Fibroblast of peridontal ligament (primary cell): Measurements from ENCODE around the gene PDLIM7.

ENCODE experiments used
- DNase-seq: peaks from one replicate; pipeline ENCODE4 v3.0.0-alpha.2; 2010; ENCODE audit errors: extremely low read depth

PDLIM7 gene

DNA sequence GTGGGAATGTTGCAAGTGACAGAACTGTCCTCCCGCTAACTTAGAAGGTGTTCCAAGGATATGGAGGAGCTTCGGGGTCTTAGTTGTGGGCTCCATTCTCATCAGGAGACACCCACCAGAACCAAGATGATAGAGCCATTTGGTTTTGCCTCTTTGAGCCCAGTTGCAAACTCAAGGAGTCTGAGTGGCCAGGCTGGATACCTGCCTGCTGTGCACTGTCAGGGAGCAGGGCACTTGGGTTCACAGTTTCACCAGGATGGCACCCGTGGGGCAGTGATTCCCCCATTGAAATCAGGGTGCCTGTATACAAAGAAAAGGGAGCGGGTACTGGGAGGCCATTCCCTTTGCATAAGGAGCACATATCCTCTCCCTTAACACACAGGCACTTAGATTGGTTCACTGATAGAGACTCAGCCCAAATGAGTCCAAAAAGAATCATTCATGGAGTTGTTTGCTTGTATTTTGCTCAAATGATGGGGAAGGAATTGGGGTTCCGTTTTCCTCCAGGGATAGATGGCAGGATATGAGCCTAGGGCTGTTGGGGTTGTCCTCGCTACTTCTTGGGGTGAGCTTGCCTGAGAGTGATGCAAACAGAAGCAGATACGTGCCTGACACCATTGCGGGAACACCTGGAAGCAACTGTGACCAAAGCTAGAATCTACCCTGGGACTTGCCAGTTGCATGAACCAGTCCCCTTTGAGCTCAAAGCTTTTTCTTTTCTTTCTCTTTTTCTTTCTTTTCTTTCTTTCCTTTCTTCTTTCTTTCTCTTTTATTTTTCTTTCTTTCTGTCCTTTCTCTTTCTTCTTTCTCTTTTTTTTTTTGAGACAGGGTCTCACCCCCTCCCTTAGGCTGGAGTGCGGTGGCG, 52.1 kb downstream of the PDLIM7 start:
- DNase-seq: no peak

DNA sequence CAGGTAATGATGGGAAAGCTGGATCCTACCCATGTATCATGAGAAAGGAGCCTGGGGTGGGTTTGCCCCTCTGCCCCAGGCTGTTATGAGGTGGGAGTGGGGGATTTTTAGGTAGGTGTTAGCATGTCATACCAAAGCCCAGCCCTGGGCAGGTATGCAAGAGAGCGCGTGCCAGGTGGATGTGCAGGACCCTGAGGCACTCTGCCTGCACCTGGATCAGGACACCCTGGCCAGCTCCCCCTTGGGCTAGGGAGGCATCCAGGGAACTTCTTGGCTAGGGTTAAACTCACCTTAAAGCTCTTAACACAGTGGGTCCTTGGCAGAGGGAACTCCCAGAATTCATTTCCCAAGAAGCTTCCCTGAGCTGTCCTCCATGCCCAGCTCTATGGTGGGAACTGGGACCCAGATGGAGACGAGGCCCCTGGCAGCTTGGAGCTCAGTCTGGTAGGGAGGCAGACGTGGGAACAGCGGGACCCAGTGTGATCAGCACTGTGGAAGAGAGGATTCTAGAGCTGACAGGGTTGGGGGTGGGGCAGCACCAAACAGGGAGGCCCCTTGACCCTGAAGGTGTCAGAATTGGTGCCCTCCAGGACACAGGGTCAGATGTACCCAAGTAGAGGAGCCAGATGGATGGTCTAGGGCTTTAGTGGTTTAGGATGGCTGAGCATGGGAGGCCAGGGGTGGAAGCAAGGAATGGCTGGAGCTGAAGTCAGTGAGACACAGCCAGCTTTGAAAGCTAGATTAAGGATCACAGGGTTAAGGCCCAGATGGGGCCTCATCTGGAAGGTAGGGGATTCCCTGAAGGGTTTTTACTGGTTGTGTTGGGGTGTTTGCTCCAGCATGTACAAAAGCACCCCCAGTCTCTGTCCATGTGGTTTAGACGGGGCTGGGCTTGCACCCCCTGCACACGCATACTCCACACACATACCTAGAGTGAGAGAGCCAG, 53.0 kb downstream of the PDLIM7 start:
- no peak for DNase-seq

DNA sequence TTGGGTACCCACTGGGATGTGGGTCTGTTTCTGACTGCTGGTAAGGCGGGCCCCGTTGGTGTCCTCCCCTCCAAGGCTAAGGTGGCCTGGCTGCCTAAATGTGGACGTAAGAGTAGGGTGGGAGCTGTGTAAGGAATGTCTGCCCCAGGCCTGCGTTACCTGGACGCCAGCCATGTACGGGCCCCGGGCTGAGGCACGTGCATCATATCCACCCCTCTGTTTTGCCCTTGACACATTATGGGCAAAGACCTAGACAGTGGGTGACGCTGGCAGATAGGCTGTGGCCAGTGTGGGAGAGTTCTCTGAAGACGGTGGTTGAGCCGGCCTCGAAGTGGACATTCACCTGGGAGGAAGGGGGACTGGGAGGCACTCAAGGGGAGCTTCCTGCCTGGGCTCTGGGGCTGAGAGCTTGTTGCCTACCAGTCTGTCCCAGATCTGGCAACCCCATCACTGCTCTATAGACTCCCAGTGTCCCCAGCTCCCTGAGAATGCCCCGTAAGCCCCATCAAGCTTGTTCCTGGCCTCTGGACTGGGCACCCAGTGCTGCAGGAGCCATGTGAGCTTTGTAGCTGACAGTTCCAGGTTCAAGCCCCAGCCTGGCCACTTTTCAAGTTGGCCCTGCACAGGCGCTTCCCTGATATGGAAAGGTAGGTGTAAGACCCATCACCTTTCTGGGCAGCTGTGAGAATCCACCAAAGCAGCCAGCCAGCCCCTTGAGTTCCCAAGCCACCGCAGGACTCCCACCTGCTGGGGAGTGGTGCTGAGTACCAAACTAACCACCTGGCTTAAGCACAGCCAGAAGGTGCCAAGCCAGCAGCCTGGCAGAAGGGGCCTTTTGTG, 54.0 kb downstream of the PDLIM7 start:
- DNase-seq: no peak

DNA sequence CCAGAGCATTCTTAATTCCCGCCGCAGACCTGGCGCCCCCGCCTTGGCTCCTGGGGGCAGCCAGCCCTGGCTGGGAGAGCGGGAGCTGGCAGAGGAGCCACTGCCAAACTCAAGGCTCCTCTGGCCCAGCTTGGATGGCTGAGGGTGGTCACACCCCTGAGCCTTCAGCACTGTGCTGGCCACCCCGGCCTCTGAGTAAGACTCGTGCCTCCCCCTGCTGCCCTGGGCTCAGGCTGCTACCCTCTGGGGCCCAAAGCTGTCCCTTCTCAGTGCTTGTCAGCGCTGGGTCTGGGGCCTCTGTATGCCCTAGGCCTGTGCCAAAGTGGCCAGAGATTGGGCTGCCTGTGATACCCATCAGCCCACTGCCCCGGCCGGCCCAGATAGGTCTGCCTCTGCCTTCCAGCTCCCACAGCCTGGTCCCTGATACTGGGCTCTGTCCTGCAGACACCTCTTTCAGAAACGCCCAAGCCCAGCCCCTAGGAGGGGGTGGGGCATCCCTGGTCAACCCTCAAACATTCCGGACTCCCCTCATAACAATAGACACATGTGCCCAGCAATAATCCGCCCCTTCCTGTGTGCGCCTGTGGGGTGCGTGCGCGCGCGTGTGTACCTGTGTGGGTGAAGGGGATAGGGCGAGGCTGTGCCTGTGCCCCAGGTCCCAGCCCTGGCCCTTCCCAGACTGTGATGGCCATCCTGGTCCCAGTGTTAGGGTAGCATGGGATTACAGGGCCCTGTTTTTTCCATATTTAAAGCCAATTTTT, 55.2 kb downstream of the PDLIM7 start:
- no peak for DNase-seq

DNA sequence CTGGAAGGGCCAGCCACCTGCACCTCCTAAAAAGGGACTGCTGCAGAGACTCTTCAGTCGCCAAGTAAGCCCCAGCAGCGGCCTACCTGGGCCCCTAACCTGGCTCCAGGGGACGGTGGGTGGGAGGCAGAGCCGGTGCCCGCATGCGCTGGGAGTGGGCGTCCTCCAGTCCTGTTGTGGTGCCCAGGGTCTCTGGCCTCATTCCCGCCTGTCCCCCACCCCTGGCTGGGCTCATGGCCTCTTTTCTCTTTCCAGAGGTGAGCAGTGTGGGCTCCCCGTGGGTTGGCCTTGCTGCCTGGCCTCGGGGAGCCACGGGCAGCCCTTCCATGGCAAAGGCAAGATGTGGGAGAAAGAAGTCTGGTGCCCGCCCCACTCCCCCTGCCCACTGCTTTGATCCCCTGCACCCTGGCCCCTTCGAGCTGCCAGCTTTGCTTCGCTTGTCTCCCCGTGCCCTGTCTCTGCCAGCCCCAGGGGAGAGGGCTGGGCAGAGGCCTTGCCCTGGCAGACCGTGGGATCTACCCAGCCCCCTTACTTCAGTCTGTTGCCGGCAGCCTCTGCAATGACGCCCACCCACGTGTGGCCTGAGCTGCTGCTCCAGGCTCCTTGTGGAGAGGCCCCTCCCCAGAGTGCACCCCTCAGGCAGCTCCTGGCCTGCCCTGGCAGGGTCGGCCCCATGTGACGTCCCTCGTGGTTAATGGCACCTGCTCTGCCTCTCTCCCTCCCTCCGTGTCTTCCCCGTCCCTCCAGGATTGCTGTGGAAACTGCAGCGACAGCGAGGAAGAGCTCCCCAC, 56.2 kb downstream of the PDLIM7 start:
- DNase-seq: no peak

DNA sequence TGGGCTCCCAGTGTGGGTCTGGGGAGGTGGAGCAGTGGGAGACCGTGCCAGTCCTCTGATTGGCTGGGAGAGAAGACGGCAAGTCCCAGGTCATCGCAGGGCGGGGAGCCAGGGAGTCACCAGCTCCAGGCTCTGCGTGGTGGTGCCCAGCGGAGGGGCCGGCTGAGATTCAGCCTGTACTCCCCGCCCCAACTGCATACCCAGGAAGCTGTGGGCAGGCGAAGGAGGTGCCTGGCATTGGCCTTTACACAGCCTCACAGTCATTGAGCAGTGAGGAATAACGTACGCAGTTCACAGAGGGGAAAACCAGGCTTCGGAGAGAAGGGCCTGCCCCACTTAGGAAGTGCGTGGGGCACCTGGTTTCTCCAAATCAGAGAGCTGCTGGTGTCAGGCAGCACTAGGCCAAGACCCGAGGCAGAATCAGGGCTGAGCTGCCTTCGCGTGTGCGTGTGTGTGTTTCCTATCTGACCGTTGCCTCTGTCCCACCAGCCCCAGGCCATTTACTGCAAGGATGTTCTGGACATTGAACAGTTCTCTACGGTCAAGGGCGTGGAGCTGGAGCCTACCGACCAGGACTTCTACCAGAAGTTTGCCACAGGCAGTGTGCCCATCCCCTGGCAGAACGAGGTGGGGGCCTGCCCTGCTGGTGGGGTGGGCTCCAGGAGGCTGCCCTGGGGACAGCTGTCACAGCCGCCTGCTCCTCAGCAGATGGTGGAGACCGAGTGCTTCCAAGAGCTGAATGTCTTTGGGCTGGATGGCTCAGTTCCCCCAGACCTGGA, 57.0 kb downstream of the PDLIM7 start:
- no peak for DNase-seq

DNA sequence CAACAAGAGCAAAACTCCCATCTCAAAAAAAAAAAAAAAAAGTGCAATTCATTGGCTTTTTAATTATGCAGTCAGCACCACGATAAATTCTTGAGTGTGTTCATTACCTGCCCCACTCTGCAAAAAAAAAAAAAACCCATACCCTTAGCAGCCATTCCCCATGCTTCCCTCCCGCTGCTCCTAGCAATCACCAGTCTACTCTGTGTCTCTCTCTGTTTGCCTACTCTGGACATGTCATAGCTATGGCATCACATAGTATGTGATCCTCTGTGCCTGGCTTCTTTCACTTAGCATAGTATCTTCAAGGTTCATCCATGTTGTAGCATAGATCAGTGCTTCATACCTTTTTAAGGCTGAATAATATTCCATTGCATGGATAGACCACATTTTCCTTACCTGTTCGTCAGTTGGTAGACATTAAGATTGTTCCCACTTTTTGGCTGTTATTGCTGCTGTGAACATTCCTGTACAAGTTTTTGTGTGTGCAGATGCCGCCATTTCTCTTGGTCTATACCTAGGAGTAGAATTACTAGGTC, 57.8 kb downstream of the PDLIM7 start:
- DNase-seq: no peak

DNA sequence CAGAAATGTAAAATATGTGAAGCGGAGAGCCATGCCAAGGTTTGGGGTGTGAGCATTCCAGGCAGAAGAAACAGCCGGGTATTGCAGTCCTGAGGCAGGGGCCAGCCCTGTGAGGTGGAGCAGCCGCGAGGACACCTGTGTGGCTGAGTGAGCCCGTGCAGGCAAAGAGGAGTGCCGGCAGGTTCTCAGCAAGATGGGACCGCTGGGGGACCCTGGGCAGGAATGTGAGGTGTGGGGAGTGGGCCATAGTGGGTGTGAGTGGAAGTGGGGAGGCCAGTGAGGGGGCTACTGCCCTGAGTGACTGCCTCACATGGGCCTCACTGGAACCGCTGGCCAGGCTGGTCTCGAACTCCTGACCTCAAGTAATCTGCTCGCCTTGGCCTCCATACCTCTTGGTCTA, 58.9 kb downstream of the PDLIM7 start:
- DNase-seq: no peak

DNA sequence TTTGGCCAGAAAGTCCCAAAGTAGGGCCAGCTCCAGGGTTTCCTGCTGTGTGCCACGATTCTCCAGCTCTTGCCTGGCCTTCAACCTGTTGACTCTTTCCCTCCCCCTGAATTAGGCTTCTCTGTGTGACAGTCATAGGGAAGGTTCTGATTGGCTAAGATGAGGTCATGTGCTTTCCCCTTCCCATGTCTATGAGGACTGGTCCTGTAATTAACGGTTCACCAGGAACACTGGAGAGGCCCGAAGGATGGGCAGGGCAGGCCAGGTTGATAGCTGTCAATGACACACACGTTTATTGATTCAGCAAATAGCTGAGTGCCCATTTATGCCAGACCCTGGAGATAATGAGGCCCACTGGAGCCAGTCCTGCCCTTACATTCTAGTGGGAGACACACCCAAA, 59.8 kb downstream of the PDLIM7 start:
- DNase-seq: no peak

DNA sequence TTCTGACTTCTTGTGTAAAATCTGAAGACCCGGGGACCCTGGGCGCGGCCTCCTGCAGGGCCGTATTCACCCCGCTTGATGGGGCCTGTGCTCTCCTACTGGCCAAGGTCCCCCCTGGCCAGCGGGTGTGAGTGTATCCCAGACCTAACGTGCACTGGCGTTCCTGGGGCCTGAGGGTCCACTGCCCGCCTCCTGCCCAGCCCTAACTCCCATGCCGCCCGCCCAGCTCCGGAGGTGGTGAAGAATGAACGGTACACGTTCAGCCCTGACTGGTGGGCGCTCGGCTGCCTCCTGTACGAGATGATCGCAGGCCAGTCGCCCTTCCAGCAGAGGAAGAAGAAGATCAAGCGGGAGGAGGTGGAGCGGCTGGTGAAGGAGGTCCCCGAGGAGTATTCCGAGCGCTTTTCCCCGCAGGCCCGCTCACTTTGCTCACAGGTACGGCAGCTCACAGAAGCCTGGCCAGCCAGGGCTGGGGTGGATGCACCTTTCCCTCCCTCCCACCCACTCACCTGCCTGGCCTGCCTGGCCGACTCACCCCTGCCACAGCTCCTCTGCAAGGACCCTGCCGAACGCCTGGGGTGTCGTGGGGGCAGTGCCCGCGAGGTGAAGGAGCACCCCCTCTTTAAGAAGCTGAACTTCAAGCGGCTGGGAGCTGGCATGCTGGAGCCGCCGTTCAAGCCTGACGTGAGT, 61.4 kb downstream of the PDLIM7 start:
- DNase-seq: no peak

DNA sequence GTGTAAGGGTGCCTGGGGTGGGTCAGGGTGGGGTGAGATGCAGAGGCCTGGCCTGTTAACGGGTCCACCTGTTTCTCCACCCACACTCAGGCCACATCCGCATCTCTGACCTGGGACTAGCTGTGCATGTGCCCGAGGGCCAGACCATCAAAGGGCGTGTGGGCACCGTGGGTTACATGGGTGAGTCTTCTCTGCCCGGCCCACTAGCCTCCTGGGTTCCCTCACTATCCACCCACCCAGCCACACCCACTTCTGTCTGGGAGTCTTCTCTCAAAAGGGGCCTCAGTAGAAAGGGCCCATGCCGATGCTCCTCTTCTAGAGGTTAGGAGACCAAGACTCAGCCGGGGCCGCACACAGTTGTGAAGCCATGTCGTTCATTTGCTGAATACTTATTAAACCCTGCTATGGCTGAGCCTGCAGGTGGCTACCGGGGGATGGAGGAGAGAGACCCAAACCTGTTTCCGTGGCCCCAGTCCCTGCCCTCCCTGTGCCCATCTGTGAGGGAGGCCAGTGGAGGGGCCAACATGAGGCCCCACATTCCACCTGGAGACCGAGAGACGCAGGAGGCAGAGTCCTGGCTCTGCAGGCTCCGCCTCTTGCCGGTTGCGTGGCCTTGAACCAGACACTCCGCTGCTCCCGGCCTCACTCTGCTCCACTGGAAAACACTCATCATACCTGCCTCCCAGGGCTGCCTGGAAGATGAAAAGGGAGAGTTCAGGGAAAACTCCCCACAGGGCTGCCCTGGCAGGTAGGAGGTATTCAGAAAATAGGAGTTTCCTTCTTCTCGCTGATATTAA, 62.3 kb downstream of the PDLIM7 start:
- DNase-seq: no peak

DNA sequence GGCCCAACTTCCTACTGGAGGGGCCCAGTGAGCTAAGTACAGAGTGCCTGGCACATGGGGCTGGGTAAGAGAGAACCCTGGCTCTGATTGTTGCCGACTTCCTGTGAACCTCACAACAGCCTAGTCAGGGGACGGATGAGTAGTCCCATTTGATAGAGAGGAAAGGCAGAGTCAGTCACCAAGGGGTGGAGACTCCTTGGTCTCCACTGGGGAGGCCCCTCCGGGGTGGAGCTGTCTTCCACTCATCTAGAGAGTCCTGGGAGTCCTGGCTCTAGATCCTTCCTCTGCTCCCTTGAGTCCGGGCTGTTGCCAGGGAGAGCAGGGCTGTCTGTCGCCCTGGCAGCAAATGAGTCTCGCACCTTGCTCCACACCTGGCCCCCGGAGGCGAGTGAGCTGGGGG, 63.0 kb downstream of the PDLIM7 start:
- no peak for DNase-seq

DNA sequence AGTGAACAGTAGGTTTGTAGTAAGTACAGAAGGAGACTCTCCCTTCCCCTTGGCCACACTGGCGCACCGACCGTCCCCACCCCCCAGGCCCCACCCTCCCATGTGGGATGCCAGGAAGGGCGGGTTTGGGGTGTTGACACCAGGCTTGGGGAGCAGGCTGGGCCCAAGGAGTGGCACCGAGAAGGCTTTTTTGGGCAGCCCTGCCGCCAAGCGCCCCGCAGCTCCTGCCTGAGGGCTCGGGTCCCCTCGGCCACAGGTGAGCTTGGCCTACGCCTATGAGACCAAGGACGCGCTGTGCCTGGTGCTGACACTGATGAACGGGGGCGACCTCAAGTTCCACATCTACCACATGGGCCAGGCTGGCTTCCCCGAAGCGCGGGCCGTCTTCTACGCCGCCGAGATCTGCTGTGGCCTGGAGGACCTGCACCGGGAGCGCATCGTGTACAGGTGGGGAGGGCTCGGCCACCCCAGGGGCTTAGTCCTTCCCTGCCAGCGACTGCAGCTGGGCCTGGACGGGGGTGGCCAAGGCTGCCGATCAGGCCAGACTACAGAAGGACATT, 63.7 kb downstream of the PDLIM7 start:
- DNase-seq: no peak
